Activated CD4-positive, alpha-beta T cell treated with anti-CD3 and anti-CD28 coated beads for 48 hours (primary cell): ENCODE measurements around the gene UBE2Q1.
A peak's percentile ranks its signal among the peaks of the same experiment; 100 is the strongest.

Source experiments
- DNase-seq: peaks from one replicate; pipeline ENCODE4 v3.0.0-alpha.2; 2020

Gene UBE2Q1

DNA sequence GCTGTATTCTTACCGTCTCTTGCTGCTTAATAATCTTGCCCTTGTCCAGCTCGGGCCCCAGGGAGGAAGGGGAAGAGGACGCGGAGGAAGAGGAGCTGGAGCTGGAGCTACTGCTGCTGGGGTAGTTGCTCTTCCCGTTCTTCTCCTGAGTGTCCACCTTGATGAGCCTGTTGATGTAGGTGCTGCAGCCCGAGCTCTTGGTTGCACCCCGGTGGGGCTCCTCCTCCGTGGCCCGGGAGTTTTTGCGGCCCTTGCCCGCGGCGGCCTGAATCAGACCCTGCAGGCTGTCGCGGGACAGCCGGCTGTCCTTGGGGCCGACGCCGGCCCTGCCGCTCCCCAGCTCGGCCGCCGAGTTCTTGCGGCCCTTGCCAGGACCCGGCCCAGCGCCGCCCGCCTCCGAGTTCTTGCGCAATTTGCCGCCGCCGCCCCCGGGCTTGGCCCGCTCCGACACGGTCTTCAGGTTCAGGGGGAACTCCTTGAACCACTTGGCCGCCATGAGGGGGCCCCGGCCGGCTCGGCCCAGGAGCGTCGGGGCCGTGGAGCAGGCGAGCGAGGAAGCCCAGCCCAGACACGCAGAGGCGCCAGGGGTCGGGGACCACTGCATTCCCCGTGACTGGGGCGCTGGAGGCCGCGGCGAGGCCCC lies 56.9 kb downstream of the UBE2Q1 start:
- no peak for DNase-seq

DNA sequence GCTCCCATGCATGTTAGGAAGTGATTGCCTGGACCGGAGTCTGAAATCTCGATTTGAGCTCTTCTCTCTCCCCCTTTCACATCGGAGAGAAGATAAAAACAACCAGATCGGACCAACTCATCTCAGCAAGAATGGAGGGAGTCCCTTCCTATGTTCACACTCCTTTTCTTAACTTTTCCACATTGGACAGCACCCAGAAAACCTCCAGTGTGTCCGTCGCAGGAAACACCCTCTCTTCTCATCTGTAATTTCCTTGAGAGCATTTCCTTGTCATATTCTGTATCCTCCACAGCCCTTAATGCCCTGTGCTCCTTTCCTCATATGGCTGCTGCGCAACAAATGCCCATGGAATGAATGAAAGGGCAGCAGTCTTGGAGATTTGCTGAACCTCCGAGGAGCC lies 57.9 kb downstream of the UBE2Q1 start:
- DNase-seq: no peak

- DNase-seq: peak; percentile 12
These were observed 59.0 kb downstream of the UBE2Q1 start for GRCh38 chr1:154499446-154499845.
